Neural progenitor cell (in vitro differentiated cells): ENCODE measurements around the gene NEURL1B. TPM values are rescaled to one million over a fixed set of nuclear protein-coding genes. Genes with fewer than 3 reads are reported as not detected.
A peak's percentile ranks its signal among the peaks of the same experiment; 100 is the strongest.

Source experiments
- DNase-seq: peaks from one replicate; pipeline ENCODE4 v3.0.0-alpha.2; 2016; ENCODE audit warnings: low spot score
- H2AFZ ChIP-seq: fragments of 200-600 bp; sonication (generic); replicated peaks from 2 replicates; pipeline ENCODE4 v1.6.1; 2016; ENCODE audit warnings: antibody characterized with exemption
- H3F3A ChIP-seq: fragments of 200-600 bp; sonication (generic); 2 replicates; pipeline ENCODE4 v1.6.1; 2016; ENCODE audit warnings: antibody characterized with exemption, low read depth
- H3K27ac ChIP-seq: fragments of 200-600 bp; sonication (generic); 2 replicates; pipeline ENCODE4 v1.5.1; 2016; ENCODE audit warnings: mild to moderate bottlenecking
- H3K27me3 ChIP-seq: fragments of 200-600 bp; sonication (generic); 2 replicates; pipeline ENCODE4 v1.6.1; 2016; ENCODE audit warnings: mild to moderate bottlenecking, moderate library complexity
- H3K36me3 ChIP-seq: fragments of 200-600 bp; sonication (generic); 2 replicates; pipeline ENCODE4 v1.5.1; 2016
- H3K4me1 ChIP-seq: fragments of 200-600 bp; sonication (generic); 2 replicates; pipeline ENCODE4 v1.6.1; 2016; ENCODE audit warnings: mixed run types
- H3K4me2 ChIP-seq: fragments of 200-600 bp; sonication (generic); 2 replicates; pipeline ENCODE4 v1.6.1; 2016
- H3K4me3 ChIP-seq: fragments of 200-600 bp; sonication (generic); 2 replicates; pipeline ENCODE4 v1.5.1; 2016
- H3K79me2 ChIP-seq: fragments of 200-600 bp; sonication (generic); 2 replicates; pipeline ENCODE4 v1.6.1; 2016; ENCODE audit warnings: low read depth
- H3K9ac ChIP-seq: fragments of 200-600 bp; sonication (generic); 2 replicates; pipeline ENCODE4 v1.6.1; 2016
- H3K9me3 ChIP-seq: fragments of 200-600 bp; sonication (generic); 2 replicates; pipeline ENCODE4 v1.5.1; 2016; ENCODE audit warnings: low read depth
- H4K20me1 ChIP-seq: fragments of 200-600 bp; sonication (generic); 2 replicates; pipeline ENCODE4 v1.6.1; 2016; ENCODE audit warnings: low read depth
- H3K27ac Mint-ChIP-seq: 3 replicates; pipeline ENCODE4 v1.8.0; 2021; ENCODE audit warnings: mixed read lengths
- H3K27me3 Mint-ChIP-seq: 2 replicates; pipeline ENCODE4 v1.8.0; 2022; ENCODE audit warnings: low read depth, mild to moderate bottlenecking, inconsistent platforms, moderate library complexity, mixed read lengths; ENCODE audit not compliant: insufficient read depth
- H3K36me3 Mint-ChIP-seq: 3 replicates; pipeline ENCODE4 v1.8.0; 2021; ENCODE audit warnings: mixed read lengths
- H3K4me1 Mint-ChIP-seq: 3 replicates; pipeline ENCODE4 v1.8.0; 2021; ENCODE audit warnings: mixed read lengths
- H3K4me3 Mint-ChIP-seq: 3 replicates; pipeline ENCODE4 v1.8.0; 2021; ENCODE audit warnings: mild to moderate bottlenecking, moderate library complexity, mixed read lengths
- H3K9me3 Mint-ChIP-seq: 3 replicates; pipeline ENCODE4 v1.8.0; 2020; ENCODE audit warnings: mixed read lengths
- CTCF ChIP-seq: fragments of 200-600 bp; sonication (generic); IDR thresholded peaks from 2 replicates; pipeline ENCODE4 v1.5.1; 2017; ENCODE audit warnings: antibody characterized with exemption, mild to moderate bottlenecking
- EZH2 ChIP-seq: fragments of 200-600 bp; sonication (generic); IDR thresholded peaks from 2 replicates; pipeline ENCODE4 v1.6.1; 2017; ENCODE audit warnings: antibody characterized with exemption, mild to moderate bottlenecking, moderate library complexity
- EZH2phosphoT487 ChIP-seq: fragments of 200-600 bp; sonication (generic); IDR thresholded peaks from 2 replicates; pipeline ENCODE4 v1.6.1; 2017; ENCODE audit warnings: antibody characterized with exemption
- total RNA-seq: library from RNA; depleted of rRNA; stranded (reverse); fragments of >200 nt; gene quantifications from 2 replicates; pipeline ENCODE4 v1.2.3, GENCODE V29; 2015; ENCODE audit warnings: low replicate concordance

NEURL1B gene
- total RNA-seq, 1 donor from 2014 or later, result 12.1 TPM

GRCh38 chr5:172637110-172637580 is 3.9 kb upstream of the NEURL1B start:
- no peak overlapping the region for H3K9ac ChIP-seq
- Mint-ChIP-seq H3K27ac (no peak overlapping the region), H3K27me3 (peaks cover 10% of the 10 kb centered on the region), H3K9me3 (no peaks in the 10 kb centered on the region), H3K36me3 (no peaks in the 10 kb centered on the region), H3K4me3 (no peak overlapping the region), H3K4me1 (peaks cover 9% of the 10 kb centered on the region)
- H3K27me3 ChIP-seq, result peaks cover 30% of the 10 kb centered on the region
- peaks cover 3% of the 10 kb centered on the region for H3K4me1 ChIP-seq
- H3K9me3 ChIP-seq, result no peaks in the 10 kb centered on the region
- no peak overlapping the region for H3K27ac ChIP-seq
- no peak for TF ChIP-seq EZH2phosphoT487
- no peak for TF ChIP-seq EZH2
- TF ChIP-seq CTCF, result no peak
- no peak overlapping the region for H3K4me2 ChIP-seq
- H3F3A ChIP-seq, result peaks cover 5% of the 10 kb centered on the region
- no peaks in the 10 kb centered on the region for H3K36me3 ChIP-seq
- DNase-seq, result no peak
- peaks cover 4% of the 10 kb centered on the region for H4K20me1 ChIP-seq
- no peak overlapping the region for H3K4me3 ChIP-seq
- H3K79me2 ChIP-seq, result no peaks in the 10 kb centered on the region
- H2AFZ ChIP-seq, result no peak overlapping the region

GRCh38 chr5:172637740-172638139 is 3.3 kb upstream of the NEURL1B start:
- H3K27me3 ChIP-seq, result peaks cover 33% of the 10 kb centered on the region
- H3K4me2 ChIP-seq, result no peak overlapping the region
- peaks cover 14% of the 10 kb centered on the region for H3K4me1 Mint-ChIP-seq
- peaks cover 10% of the 10 kb centered on the region for H4K20me1 ChIP-seq
- H3K4me3 ChIP-seq, result no peak overlapping the region
- H3K27ac ChIP-seq, result no peak overlapping the region
- H3K9me3 ChIP-seq, result no peaks in the 10 kb centered on the region
- H3K36me3 ChIP-seq, result no peaks in the 10 kb centered on the region
- H3K27me3 Mint-ChIP-seq, result peaks cover 13% of the 10 kb centered on the region
- no peak for DNase-seq
- no peaks in the 10 kb centered on the region for H3K36me3 Mint-ChIP-seq
- H3K4me1 ChIP-seq, result peaks cover 4% of the 10 kb centered on the region
- peaks cover 11% of the 10 kb centered on the region for H3F3A ChIP-seq
- H3K9me3 Mint-ChIP-seq, result no peaks in the 10 kb centered on the region
- TF ChIP-seq EZH2 (no peak), EZH2phosphoT487 (no peak), CTCF (no peak)
- H3K79me2 ChIP-seq, result no peaks in the 10 kb centered on the region
- no peak overlapping the region for H2AFZ ChIP-seq
- no peak overlapping the region for H3K4me3 Mint-ChIP-seq
- H3K9ac ChIP-seq, result no peak overlapping the region
- peak overlapping the region; percentile 72 for H3K27ac Mint-ChIP-seq

GRCh38 chr5:172638209-172638768 is 2.8 kb upstream of the NEURL1B start:
- peaks cover 15% of the 10 kb centered on the region for H4K20me1 ChIP-seq
- peaks cover 18% of the 10 kb centered on the region for H3K4me1 Mint-ChIP-seq
- no peaks in the 10 kb centered on the region for H3K79me2 ChIP-seq
- no peaks in the 10 kb centered on the region for H3K9me3 ChIP-seq
- no peak for DNase-seq
- peaks cover 15% of the 10 kb centered on the region for H3K27me3 Mint-ChIP-seq
- H3F3A ChIP-seq, result peaks cover 14% of the 10 kb centered on the region
- peaks cover 9% of the 10 kb centered on the region for H3K4me1 ChIP-seq
- H3K9me3 Mint-ChIP-seq, result no peaks in the 10 kb centered on the region
- H3K27ac Mint-ChIP-seq, result no peak overlapping the region
- no peak overlapping the region for H3K9ac ChIP-seq
- no peak overlapping the region for H2AFZ ChIP-seq
- H3K27me3 ChIP-seq, result peaks cover 33% of the 10 kb centered on the region
- H3K4me2 ChIP-seq, result no peak overlapping the region
- TF ChIP-seq EZH2phosphoT487, result no peak
- TF ChIP-seq CTCF, result no peak
- TF ChIP-seq EZH2, result no peak
- H3K4me3 ChIP-seq, result no peak overlapping the region
- H3K36me3 Mint-ChIP-seq, result no peaks in the 10 kb centered on the region
- no peak overlapping the region for H3K27ac ChIP-seq
- no peaks in the 10 kb centered on the region for H3K36me3 ChIP-seq
- H3K4me3 Mint-ChIP-seq, result no peak overlapping the region
